ENCODE data around the gene PER1. TPM values are rescaled to one million over a fixed set of nuclear protein-coding genes. Genes with fewer than 3 reads are reported as not detected.

PER1 gene
- total and polyA plus RNA-seq, 10 of the 15 experiments (the other 5 are each of a cell fraction or from before 2014, with no cell fraction given), result 0.02 to 25.1 (median 5.4) TPM

DNA sequence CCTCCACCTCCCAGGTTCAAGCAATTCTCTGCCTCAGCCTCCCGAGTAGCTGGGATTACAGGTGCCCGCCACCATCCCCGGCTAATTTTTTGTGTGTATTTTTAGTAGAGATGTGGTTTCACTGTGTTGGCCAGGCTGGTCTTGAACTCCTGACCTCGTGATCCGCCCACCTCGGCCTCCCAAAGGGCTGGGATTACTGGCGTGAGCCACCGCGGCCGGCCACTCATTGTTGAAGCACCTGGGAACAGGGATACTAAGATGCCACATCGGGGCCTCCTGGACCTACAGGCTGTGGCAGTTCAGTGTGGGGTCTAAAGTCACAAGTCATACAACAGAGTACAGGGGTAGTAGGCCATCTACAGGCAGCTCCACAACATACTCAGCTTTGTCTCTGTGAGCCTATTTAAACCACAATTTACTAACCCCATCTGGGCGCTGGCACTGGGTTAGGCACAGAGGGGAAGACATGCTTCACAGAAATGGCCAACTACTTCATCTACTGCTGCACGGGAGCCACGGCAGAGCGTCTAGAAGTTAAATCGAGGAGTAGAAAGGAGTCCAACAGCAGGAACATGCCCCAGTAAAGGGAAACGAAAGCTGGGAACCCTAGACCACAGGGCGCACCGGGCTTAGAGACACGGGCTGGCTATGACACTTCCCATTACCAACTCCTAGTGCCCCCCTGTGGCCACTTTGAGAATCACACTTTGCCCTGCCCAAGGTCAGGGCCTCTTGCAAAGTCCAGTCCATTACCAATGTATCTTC is 6.2 kb upstream of the PER1 start (continued):
- TF ChIP-seq ETV6 (conservative IDR thresholded peaks at IDR 0.05 in 1 of 2, IDR thresholded peaks at IDR 0.05 in 1 of 2; ENCODE audit: borderline replicate concordance in 1 of 2, low read depth in 1 of 2) (no peak), NFYB (IDR thresholded peaks at IDR 0.05; ENCODE audit: insufficient read depth, low read depth, low read length) (no peak), TCF7 (IDR thresholded peaks at IDR 0.05; ENCODE audit: borderline replicate concordance) (no peak), MXI1 (IDR thresholded peaks at IDR 0.05; ENCODE audit: low read depth, low read length) (no peak), SP1 (IDR thresholded peaks at IDR 0.05; ENCODE audit: low read depth, low read length) (no peak), SUPT20H (IDR thresholded peaks at IDR 0.05; ENCODE audit: borderline replicate concordance, control insufficient read depth, low read depth, low read length) (no peak), IRF4 (IDR thresholded peaks at IDR 0.05; ENCODE audit: low read depth, low read length) (0 out of 2 replicates have a peak, but pooled peaks have one; percentile 52), IKZF1 (conservative IDR thresholded peaks at IDR 0.05) (peak; percentile 47; the same call in 1 of the 2 replicates), FOXM1 (IDR thresholded peaks at IDR 0.05; ENCODE audit: low read depth, low read length) (no peak), ZNF274 (IDR thresholded peaks at IDR 0.05; ENCODE audit: insufficient read depth, insufficient read length) (no peak), ATF7 (IDR thresholded peaks at IDR 0.05; ENCODE audit: low read depth) (no peak), CREB1 (IDR thresholded peaks at IDR 0.05; ENCODE audit: low read depth) (peak; percentile 40; the same call in 1 of the 2 replicates), NFYA (IDR thresholded peaks at IDR 0.05; ENCODE audit: borderline replicate concordance, low read depth, low read length) (no peak), JUNB (IDR thresholded peaks at IDR 0.05) (no peak), KDM1A (IDR thresholded peaks at IDR 0.05; ENCODE audit: borderline replicate concordance) (no peak)
- TF ChIP-seq, protein P1, sequence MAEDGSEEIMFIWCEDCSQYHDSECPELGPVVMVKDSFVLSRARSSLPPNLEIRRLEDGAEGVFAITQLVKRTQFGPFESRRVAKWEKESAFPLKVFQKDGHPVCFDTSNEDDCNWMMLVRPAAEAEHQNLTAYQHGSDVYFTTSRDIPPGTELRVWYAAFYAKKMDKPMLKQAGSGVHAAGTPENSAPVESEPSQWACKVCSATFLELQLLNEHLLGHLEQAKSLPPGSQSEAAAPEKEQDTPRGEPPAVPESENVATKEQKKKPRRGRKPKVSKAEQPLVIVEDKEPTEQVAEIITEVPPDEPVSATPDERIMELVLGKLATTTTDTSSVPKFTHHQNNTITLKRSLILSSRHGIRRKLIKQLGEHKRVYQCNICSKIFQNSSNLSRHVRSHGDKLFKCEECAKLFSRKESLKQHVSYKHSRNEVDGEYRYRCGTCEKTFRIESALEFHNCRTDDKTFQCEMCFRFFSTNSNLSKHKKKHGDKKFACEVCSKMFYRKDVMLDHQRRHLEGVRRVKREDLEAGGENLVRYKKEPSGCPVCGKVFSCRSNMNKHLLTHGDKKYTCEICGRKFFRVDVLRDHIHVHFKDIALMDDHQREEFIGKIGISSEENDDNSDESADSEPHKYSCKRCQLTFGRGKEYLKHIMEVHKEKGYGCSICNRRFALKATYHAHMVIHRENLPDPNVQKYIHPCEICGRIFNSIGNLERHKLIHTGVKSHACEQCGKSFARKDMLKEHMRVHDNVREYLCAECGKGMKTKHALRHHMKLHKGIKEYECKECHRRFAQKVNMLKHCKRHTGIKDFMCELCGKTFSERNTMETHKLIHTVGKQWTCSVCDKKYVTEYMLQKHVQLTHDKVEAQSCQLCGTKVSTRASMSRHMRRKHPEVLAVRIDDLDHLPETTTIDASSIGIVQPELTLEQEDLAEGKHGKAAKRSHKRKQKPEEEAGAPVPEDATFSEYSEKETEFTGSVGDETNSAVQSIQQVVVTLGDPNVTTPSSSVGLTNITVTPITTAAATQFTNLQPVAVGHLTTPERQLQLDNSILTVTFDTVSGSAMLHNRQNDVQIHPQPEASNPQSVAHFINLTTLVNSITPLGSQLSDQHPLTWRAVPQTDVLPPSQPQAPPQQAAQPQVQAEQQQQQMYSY (CRISPR knock-in tag; IDR thresholded peaks at IDR 0.05), result no peak
- TF ChIP-seq, protein P2, sequence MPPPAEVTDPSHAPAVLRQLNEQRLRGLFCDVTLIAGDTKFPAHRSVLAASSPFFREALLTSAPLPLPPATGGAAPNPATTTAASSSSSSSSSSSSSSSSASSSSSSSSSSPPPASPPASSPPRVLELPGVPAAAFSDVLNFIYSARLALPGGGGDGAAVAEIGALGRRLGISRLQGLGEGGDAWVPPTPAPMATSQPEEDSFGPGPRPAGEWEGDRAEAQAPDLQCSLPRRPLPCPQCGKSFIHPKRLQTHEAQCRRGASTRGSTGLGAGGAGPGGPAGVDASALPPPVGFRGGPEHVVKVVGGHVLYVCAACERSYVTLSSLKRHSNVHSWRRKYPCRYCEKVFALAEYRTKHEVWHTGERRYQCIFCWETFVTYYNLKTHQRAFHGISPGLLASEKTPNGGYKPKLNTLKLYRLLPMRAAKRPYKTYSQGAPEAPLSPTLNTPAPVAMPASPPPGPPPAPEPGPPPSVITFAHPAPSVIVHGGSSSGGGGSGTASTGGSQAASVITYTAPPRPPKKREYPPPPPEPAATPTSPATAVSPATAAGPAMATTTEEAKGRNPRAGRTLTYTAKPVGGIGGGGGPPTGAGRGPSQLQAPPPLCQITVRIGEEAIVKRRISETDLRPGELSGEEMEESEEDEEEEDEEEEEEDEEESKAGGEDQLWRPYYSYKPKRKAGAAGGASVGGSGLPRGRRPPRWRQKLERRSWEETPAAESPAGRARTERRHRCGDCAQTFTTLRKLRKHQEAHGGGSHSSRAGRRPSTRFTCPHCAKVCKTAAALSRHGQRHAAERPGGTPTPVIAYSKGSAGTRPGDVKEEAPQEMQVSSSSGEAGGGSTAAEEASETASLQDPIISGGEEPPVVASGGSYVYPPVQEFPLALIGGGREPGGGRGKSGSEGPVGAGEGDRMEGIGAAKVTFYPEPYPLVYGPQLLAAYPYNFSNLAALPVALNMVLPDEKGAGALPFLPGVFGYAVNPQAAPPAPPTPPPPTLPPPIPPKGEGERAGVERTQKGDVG (CRISPR knock-in tag; IDR thresholded peaks at IDR 0.05), result no peak
- TF ChIP-seq, protein P3, sequence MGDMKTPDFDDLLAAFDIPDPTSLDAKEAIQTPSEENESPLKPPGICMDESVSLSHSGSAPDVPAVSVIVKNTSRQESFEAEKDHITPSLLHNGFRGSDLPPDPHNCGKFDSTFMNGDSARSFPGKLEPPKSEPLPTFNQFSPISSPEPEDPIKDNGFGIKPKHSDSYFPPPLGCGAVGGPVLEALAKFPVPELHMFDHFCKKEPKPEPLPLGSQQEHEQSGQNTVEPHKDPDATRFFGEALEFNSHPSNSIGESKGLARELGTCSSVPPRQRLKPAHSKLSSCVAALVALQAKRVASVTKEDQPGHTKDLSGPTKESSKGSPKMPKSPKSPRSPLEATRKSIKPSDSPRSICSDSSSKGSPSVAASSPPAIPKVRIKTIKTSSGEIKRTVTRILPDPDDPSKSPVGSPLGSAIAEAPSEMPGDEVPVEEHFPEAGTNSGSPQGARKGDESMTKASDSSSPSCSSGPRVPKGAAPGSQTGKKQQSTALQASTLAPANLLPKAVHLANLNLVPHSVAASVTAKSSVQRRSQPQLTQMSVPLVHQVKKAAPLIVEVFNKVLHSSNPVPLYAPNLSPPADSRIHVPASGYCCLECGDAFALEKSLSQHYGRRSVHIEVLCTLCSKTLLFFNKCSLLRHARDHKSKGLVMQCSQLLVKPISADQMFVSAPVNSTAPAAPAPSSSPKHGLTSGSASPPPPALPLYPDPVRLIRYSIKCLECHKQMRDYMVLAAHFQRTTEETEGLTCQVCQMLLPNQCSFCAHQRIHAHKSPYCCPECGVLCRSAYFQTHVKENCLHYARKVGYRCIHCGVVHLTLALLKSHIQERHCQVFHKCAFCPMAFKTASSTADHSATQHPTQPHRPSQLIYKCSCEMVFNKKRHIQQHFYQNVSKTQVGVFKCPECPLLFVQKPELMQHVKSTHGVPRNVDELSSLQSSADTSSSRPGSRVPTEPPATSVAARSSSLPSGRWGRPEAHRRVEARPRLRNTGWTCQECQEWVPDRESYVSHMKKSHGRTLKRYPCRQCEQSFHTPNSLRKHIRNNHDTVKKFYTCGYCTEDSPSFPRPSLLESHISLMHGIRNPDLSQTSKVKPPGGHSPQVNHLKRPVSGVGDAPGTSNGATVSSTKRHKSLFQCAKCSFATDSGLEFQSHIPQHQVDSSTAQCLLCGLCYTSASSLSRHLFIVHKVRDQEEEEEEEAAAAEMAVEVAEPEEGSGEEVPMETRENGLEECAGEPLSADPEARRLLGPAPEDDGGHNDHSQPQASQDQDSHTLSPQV (IDR thresholded peaks at IDR 0.05), result no peak
